ENCODE data around the gene FNDC10.
"Not testable (repeated sequence)": the region's sequence is repeated elsewhere in the genome, so short reads cannot be mapped to it uniquely, and the experiment has no call there.

DNA sequence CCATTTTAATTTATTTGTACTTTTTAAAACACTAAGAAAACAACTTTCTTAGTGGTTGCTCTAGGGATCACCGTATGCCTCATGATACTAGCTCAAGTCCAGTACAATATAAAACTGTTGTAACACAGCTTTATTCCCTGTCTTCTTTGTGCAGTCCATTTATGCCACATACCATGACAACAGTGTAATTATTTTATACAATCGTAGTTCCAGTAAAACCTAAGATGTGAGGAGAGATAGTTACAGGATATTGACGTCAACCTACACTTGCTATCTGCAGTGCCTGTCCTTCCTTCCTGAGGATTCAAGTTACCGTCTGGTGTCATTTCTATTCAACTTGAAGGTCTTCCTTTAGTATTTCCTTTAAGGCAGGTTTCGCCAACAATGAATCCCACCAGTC lies 46.4 kb upstream of the FNDC10 start:
- TF ChIP-seq POLR2A (IDR thresholded peaks at IDR 0.05), result not testable (repeated sequence)
- TF ChIP-seq, protein P1, sequence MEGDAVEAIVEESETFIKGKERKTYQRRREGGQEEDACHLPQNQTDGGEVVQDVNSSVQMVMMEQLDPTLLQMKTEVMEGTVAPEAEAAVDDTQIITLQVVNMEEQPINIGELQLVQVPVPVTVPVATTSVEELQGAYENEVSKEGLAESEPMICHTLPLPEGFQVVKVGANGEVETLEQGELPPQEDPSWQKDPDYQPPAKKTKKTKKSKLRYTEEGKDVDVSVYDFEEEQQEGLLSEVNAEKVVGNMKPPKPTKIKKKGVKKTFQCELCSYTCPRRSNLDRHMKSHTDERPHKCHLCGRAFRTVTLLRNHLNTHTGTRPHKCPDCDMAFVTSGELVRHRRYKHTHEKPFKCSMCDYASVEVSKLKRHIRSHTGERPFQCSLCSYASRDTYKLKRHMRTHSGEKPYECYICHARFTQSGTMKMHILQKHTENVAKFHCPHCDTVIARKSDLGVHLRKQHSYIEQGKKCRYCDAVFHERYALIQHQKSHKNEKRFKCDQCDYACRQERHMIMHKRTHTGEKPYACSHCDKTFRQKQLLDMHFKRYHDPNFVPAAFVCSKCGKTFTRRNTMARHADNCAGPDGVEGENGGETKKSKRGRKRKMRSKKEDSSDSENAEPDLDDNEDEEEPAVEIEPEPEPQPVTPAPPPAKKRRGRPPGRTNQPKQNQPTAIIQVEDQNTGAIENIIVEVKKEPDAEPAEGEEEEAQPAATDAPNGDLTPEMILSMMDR (IDR thresholded peaks at IDR 0.05), result not testable (repeated sequence)
